HL-60 (cell line): ENCODE data around the gene GBP2.

ENCODE experiments used
- CTCF ChIP-seq: IDR thresholded peaks from one replicate; pipeline ENCODE4 v1.5.1; 2011; ENCODE audit warnings: low read length, control low read depth, inconsistent platforms; ENCODE audit not compliant: insufficient read depth
- GABPA ChIP-seq: IDR thresholded peaks from 2 replicates; pipeline ENCODE4 v1.6.1; 2012; ENCODE audit warnings: low read depth
- POLR2AphosphoS5 ChIP-seq: IDR thresholded peaks from 2 replicates; pipeline ENCODE4 v1.6.1; 2012; ENCODE audit warnings: low read depth
- SPI1 ChIP-seq: IDR thresholded peaks from 2 replicates; pipeline ENCODE4 v1.6.1; 2012; ENCODE audit warnings: low read depth, mild to moderate bottlenecking, borderline replicate concordance

GRCh38 chr1:89172468-89173143, 46.7 kb upstream of the GBP2 start:
- TF ChIP-seq POLR2AphosphoS5 (no peak), CTCF (no peak), SPI1 (no peak), GABPA (no peak)
